CD14-positive monocyte (primary cell): ENCODE data around the gene RAI1. TPM values are rescaled to one million over a fixed set of nuclear protein-coding genes. Genes with fewer than 3 reads are reported as not detected.

Experiments
- DNase-seq, 3 donors: peaks; one replicate each; pipeline ENCODE4 v3.0.0-alpha.2; 2011 to 2022
- H2AFZ ChIP-seq: 2 replicates; pipeline ENCODE4 v1.6.0; 2012; ENCODE audit warnings: mild to moderate bottlenecking, low read depth, low read length, inconsistent platforms; ENCODE audit not compliant: insufficient read depth, poor library complexity, severe bottlenecking
- H3K27ac ChIP-seq, 2 donors: 1 replicate in 1 of 2; 2 replicates in 1 of 2; pipeline ENCODE4 v1.5.1; 2012 to 2013; ENCODE audit warnings: low read length in 2 of 2, control low read depth in 1 of 2, inconsistent platforms in 1 of 2, low read depth in 1 of 2, mild to moderate bottlenecking in 1 of 2
- H3K27me3 ChIP-seq, 2 donors: one replicate each; pipeline versions ENCODE4 v1.6.0 to v1.6.1; 2011 to 2013; ENCODE audit warnings: low read length in 2 of 2; ENCODE audit not compliant: control insufficient read depth in 2 of 2, insufficient read depth in 2 of 2
- H3K36me3 ChIP-seq, 2 donors: replicated peaks in 1 of 2; 1 replicate in 1 of 2; 2 replicates in 1 of 2; pipeline versions ENCODE4 v1.5.1 to v1.6.1; 2012 to 2013; ENCODE audit warnings: low read length in 2 of 2, control low read depth in 1 of 2, inconsistent platforms in 1 of 2, mild to moderate bottlenecking in 1 of 2; ENCODE audit not compliant: insufficient read depth in 2 of 2, control insufficient read depth in 1 of 2
- H3K4me1 ChIP-seq, 2 donors: 1 replicate in 1 of 2; 2 replicates in 1 of 2; pipeline versions ENCODE4 v1.5.1 to v1.6.1; 2012 to 2013; ENCODE audit warnings: low read length in 2 of 2, control low read depth in 1 of 2, inconsistent platforms in 1 of 2, mild to moderate bottlenecking in 1 of 2, moderate library complexity in 1 of 2; ENCODE audit not compliant: insufficient read depth in 2 of 2, control insufficient read depth in 1 of 2
- H3K4me2 ChIP-seq: replicated peaks from 2 replicates; pipeline ENCODE3; 2012; ENCODE audit warnings: low read length, moderate library complexity, mild to moderate bottlenecking; ENCODE audit not compliant: poor library complexity, severe bottlenecking; ENCODE audit errors: extremely low read depth
- H3K4me3 ChIP-seq, 3 experiments: fragments of 200-600 bp in 1 of 3; sonication (generic) in 1 of 3; replicated peaks in 1 of 3; 1 replicate in 2 of 3; 2 replicates in 1 of 3; pipeline ENCODE4 v1.5.1; 2011 to 2013; ENCODE audit warnings: low read length in 3 of 3, mild to moderate bottlenecking in 3 of 3, control low read depth in 2 of 3, low read depth in 2 of 3, inconsistent platforms in 1 of 3, moderate library complexity in 1 of 3
- H3K79me2 ChIP-seq: 2 replicates; pipeline ENCODE4 v1.6.0; 2012; ENCODE audit warnings: mild to moderate bottlenecking, control low read depth, inconsistent platforms, low read length, moderate library complexity; ENCODE audit not compliant: insufficient read depth
- H3K9ac ChIP-seq: 2 replicates; pipeline ENCODE4 v1.6.0; 2017; ENCODE audit warnings: low read length, mild to moderate bottlenecking; ENCODE audit not compliant: insufficient read depth, poor library complexity, severe bottlenecking
- H3K9me3 ChIP-seq, 2 donors: replicated peaks in 1 of 2; 1 replicate in 1 of 2; 2 replicates in 1 of 2; pipeline versions ENCODE4 v1.5.1 to v1.6.1; 2012 to 2013; ENCODE audit warnings: low read length in 2 of 2, control low read depth in 1 of 2; ENCODE audit not compliant: control insufficient read depth in 1 of 2, insufficient read depth in 1 of 2
- H4K20me1 ChIP-seq: 2 replicates; pipeline ENCODE4 v1.6.0; 2012; ENCODE audit warnings: mild to moderate bottlenecking, low read length, control low read depth, moderate library complexity; ENCODE audit not compliant: insufficient read depth
- H3K27ac Mint-ChIP-seq, 7 donors: one replicate each; pipeline ENCODE4 v1.8.0; 2020; ENCODE audit warnings: mild to moderate bottlenecking in 7 of 7, mixed read lengths in 7 of 7, moderate library complexity in 6 of 7, inconsistent platforms in 2 of 7
- H3K27me3 Mint-ChIP-seq, 3 donors: one replicate each; pipeline ENCODE4 v1.8.0; 2021 to 2022; ENCODE audit warnings: low read depth in 3 of 3, mild to moderate bottlenecking in 3 of 3, mixed read lengths in 3 of 3, moderate library complexity in 3 of 3, inconsistent platforms in 1 of 3
- H3K36me3 Mint-ChIP-seq, 2 donors: one replicate each; pipeline ENCODE4 v1.8.0; 2020; ENCODE audit warnings: mixed read lengths in 2 of 2, inconsistent platforms in 1 of 2, mild to moderate bottlenecking in 1 of 2
- H3K4me1 Mint-ChIP-seq: one replicate; pipeline ENCODE4 v1.8.0; 2020; ENCODE audit warnings: mild to moderate bottlenecking, mixed read lengths
- H3K4me3 Mint-ChIP-seq, 2 donors: one replicate each; pipeline ENCODE4 v1.8.0; 2020; ENCODE audit warnings: mild to moderate bottlenecking in 2 of 2, mixed read lengths in 2 of 2, moderate library complexity in 1 of 2
- H3K9me3 Mint-ChIP-seq, 7 donors: one replicate each; pipeline ENCODE4 v1.8.0; 2020 to 2022; ENCODE audit warnings: mixed read lengths in 7 of 7, mild to moderate bottlenecking in 6 of 7, moderate library complexity in 6 of 7, inconsistent platforms in 2 of 7
- CTCF ChIP-seq: fragments of 200-600 bp; IDR thresholded peaks from one replicate; pipeline ENCODE4 v1.8.0; 2022; ENCODE audit warnings: antibody characterized with exemption, mild to moderate bottlenecking
- WGBS: methylation state at CpG from one replicate; pipeline ENCODE4 v1.1.5; 2013; ENCODE audit warnings: missing lambda C conversion rate; ENCODE audit not compliant: insufficient coverage; 5-methylcytosine and 5-hydroxymethylcytosine counted together
- intact Hi-C, 2 donors: fragments of 100-400 bp; cut with micrococcal nuclease; formaldehyde crosslinking; loops; one replicate each; pipeline versions ENCODE4 v1.15.0 to v1.15.1; 2023
- polyA plus RNA-seq, 3 donors: library from polyadenylated mRNA; depleted of rRNA in 1 of 3; unstranded in 2 of 3; stranded (reverse) in 1 of 3; fragments of 300-500 nt in 2 of 3; fragments of >200 nt in 1 of 3; fragmentation: Illumina TruSeq in 2 of 3; gene quantifications; 1 replicate in 2 of 3; 2 replicates in 1 of 3; pipeline ENCODE4 v1.2.3, GENCODE V29; 2012 to 2021

Gene RAI1
- polyA plus RNA-seq, 3 donors: 0.89 to 4.4 (median 1.5) TPM

- peak overlapping the region in 6 of 7 donors; percentile 10 to 88 (median 75) for H3K27ac Mint-ChIP-seq
- peaks cover 95% of the 10 kb centered on the region for H4K20me1 ChIP-seq
- no peak overlapping the region for H2AFZ ChIP-seq
- H3K9me3 ChIP-seq: no peaks in the 10 kb centered on the region
- no peak for DNase-seq
- H3K27me3 Mint-ChIP-seq: peaks cover 0 to 1% (median 1%) of the 10 kb centered on the region in 3 donors
- H3K27ac ChIP-seq: peak overlapping the region in 1 of 2 donors; percentile 18
- no peak for TF ChIP-seq CTCF
- peaks cover 32% of the 10 kb centered on the region for H3K4me1 Mint-ChIP-seq
- no peak overlapping the region for H3K4me2 ChIP-seq
- peaks cover 0 to 2% (median 0%) of the 10 kb centered on the region in 7 donors for H3K9me3 Mint-ChIP-seq
- 96% methylated on average over 3 of the region's 7 CpGs for WGBS
- peaks cover 17 to 24% of the 10 kb centered on the region in 2 donors for H3K36me3 Mint-ChIP-seq
- H3K79me2 ChIP-seq: peaks cover 33% of the 10 kb centered on the region
- H3K4me1 ChIP-seq: peaks cover 21 to 26% of the 10 kb centered on the region in 2 donors
- no peak overlapping the region for H3K4me3 ChIP-seq
- no peak overlapping the region for H3K9ac ChIP-seq
- H3K36me3 ChIP-seq: no peaks in the 10 kb centered on the region
- no peaks in the 10 kb centered on the region for H3K27me3 ChIP-seq
- intact Hi-C loops: no loop called here
- H3K4me3 Mint-ChIP-seq: no peak overlapping the region
These were observed 32.6 kb downstream of the RAI1 start for GRCh38 chr17:17713839-17714238.

GRCh38 chr17:17714261-17714866 lies 33.1 kb downstream of the RAI1 start:
- intact Hi-C loops: no loop called here
- H3K4me1 Mint-ChIP-seq: peaks cover 32% of the 10 kb centered on the region
- H3K27ac Mint-ChIP-seq: peak overlapping the region; percentile 10 to 88 (median 75)

More at GRCh38 chr17:17714261-17714866, 33.1 kb downstream of the RAI1 start:
- Histone ChIP-seq H3K4me2 (no peak overlapping the region), H3K4me1 (peaks cover 21 to 26% of the 10 kb centered on the region in 2 donors), H3K4me3 (no peak overlapping the region), H2AFZ (no peak overlapping the region), H3K36me3 (no peaks in the 10 kb centered on the region), H3K27ac (peak overlapping the region in 1 of 2 donors; percentile 18), H3K9me3 (no peaks in the 10 kb centered on the region), H4K20me1 (peaks cover 95% of the 10 kb centered on the region), H3K27me3 (no peaks in the 10 kb centered on the region), H3K9ac (no peak overlapping the region), H3K79me2 (peaks cover 33% of the 10 kb centered on the region)
- Mint-ChIP-seq H3K36me3 (peaks cover 20 to 28% of the 10 kb centered on the region in 2 donors), H3K4me3 (no peak overlapping the region), H3K27me3 (peaks cover 1 to 2% (median 2%) of the 10 kb centered on the region in 3 donors), H3K9me3 (peaks cover 0 to 2% (median 0%) of the 10 kb centered on the region in 7 donors)
- no peak for TF ChIP-seq CTCF
- 24% methylated on average over 10 of the region's 16 CpGs for WGBS
- DNase-seq: peak in 2 of 3 donors; percentile 37 to 63
